Measurements from ENCODE around the gene DTX3.

DTX3 gene

DNA sequence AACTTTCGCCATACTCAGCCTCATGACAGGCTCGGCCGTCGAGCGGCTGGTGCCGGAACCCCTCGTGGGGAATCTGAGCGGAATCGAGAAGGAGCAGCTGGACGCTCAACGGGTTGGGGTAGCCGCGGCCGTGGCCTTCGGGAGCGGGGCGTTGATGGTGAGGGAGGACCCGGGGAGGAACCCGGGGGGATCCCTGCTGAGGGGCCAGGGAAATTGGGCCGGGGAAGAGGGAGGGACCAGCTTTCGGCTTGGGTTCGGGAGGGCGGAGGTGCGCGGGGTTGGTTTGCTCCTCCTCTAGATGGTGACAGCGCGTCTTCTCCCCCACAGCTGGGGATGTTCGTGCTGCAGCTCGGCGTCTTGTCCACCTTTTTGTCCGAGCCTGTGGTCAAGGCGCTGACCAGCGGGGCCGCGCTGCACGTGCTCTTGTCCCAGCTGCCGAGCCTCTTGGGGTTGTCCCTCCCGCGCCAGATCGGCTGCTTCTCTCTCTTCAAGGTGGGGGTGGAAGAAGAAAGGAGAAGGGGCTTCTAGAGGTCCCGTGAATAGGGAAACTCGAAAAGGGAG is 16.4 kb downstream of the DTX3 start:
- FAIRE-seq = no peak

DNA sequence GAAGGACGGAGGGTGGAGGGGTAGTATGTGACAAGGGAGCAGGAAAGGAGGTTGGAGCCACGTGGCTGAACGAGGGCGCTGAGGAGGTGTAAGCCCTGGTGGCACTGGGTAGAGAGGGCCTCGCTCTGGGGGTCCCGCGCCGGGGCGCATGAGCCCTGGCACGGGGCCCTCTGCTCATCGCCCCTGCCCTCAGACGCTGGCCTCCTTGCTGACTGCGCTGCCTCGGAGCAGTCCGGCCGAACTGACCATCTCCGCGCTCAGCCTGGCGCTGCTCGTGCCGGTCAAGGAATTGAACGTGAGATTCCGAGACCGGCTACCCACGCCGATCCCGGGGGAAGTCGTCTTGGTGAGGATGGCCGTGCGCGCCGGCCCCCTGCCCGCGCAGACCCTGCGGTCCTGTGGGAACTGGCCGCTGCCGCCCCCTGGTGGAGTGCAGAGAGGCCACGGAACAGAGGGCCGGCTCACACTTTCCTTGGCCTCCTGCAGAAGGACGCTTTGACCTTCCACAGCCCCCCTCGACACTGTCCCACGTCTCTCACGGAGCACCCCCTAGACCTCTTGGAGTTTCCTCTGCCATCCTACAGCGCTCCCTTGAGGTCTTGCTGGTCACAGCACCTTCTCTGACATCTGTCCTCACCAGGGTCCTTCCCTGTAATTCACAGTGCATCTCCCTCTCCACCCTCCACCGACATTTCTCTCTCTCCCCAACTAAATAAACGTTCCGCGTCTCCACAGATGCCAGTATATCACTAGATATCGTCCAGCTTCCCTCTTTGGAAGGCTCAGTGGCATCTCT is 17.1 kb downstream of the DTX3 start:
- FAIRE-seq = no peak

DNA sequence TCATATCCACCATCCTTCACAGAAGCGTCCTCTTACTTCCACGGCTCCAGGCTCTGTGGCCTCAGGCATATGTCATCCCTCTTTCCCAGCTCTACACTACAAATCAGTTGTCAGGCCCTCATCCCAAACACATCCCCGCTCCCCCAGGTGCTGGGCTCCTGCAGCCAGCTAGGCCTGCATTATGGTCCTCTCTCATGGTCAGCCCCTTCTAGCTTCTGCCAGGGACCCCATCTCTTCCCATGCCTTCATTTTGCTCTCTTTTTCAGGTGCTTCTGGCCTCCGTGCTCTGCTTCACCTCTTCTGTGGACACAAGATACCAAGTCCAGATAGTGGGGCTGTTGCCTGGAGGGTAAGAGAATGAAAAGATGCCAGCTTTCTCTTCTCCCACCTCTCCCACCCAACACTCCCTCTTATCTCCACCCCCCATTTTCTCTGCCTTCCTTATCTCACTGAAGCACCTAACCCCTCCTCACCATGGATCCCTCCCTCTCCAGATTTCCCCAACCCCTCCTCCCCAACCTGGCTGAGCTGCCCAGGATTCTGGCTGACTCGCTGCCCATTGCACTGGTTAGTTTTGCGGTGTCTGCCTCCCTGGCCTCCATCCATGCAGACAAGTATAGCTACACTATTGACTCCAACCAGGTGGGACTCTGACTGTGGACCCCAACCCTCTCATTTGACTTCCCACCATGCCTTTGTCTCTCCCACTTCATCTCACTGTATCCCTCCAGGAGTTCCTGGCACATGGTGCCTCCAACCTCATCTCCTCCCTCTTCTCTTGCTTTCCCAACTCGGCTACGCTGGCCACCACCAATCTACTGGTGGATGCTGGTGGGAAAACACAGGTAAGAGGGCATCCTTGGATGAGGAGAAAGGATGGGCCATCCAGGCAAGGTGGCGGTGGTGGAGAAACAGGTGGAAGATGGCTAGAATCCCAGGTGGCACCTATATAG is 17.9 kb downstream of the DTX3 start:
- FAIRE-seq = no peak

DNA sequence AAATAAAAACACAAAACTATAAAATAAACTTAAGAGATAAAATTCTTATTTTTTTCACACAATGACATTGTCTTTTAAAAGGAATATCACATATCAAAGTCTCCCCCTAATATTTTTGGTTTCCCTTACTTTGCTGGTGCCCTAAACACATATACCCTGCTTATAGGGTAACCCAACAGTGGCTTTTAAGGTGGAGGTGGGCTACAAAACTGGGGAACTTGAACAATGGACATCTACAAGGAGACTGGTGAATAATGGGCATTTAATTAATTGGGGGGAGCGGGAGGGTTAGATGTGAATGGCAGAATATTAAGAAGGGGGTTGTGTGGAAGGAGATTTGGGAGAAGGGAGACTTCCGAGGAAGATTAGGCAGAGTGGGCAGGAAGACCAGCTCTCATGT is 18.8 kb downstream of the DTX3 start:
- FAIRE-seq = no peak

DNA sequence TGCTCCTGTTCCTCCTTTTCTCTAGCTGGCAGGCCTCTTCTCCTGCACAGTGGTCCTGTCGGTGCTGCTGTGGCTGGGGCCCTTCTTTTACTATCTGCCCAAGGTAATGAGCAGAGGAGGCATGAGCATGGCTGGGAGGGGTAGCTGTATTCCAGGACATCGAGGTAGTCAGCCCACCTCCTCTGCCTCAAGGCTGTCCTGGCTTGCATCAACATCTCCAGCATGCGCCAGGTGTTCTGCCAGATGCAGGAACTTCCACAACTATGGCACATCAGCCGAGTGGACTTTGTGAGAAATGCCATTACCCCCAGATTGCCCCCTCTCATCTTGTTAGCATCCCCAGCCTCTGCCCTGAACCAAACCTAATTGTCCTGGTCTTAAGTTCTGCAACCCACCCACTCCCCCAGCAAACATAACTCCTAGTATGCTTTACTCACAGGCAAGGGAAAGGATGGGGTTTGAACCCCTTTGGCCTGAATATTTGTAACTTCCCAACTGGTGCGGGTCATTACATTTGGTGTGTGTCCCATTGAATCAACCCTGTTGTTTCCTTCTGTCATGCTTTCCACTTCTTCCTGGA is 19.3 kb downstream of the DTX3 start:
- FAIRE-seq = no peak

DNA sequence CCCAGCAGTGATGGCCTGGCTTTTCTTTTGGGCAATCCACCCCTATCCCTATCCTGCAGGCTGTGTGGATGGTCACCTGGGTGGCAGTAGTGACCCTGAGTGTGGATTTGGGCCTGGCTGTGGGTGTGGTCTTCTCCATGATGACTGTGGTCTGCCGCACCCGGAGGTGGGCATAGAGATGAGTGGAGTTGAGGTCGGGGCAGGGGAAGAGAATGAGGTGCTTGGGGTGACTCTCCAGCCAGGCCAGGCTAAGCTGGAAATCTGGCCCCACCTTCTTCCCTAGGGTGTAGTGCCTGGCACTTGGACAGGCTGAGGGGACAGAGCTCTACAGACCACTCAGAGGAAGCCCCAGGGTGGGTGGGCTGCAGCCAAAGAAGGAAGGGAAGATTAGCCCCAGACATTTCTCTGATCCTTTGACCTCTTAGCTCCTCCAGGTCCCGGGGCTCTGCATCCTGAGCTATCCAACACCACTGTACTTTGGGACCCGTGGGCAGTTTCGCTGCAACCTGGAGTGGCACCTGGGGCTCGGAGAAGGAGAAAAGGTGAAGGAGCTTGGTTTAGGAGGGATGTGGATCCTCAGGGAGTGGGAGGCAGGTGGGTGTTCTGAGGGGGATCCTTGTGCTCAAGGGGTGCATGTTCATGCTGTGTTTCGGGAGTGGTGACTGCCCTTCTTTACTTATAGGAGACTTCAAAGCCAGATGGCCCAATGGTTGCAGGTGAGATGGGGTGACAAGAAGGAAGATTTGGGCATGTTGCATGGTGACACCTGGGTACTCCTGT is 20.0 kb downstream of the DTX3 start:
- no peak for FAIRE-seq

DNA sequence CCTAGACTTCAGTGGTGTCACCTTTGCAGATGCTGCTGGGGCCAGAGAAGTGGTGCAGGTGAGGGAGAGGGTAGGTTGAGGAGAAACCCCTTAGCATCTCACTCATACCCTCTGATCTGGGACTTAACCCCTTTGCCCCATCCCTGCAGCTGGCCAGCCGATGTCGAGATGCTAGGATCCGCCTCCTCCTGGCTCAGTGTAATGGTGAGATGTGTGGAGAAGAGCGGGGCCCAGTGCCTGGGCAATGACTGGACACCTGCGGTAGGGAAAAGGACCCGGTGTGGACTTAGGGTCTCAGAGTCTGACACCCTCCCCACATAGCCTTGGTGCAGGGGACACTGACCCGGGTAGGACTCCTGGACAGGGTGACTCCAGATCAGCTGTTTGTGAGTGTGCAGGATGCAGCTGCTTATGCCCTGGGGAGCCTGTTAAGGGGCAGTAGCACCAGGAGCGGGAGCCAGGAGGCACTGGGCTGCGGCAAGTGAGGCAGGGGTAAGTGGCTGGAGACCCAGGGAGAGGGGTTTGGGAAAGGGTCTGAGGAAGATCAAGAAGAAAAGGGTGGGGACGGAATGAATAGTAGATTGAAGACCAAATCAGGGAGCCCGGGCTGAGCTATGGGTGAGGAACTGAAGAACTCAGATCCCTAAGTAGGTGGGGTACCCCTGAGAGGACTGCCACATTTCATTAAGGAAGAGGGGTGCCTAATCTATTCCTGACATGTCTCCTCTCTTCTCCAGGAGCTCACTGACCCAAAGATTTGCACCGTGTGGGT is 20.8 kb downstream of the DTX3 start:
- no peak for FAIRE-seq

DNA sequence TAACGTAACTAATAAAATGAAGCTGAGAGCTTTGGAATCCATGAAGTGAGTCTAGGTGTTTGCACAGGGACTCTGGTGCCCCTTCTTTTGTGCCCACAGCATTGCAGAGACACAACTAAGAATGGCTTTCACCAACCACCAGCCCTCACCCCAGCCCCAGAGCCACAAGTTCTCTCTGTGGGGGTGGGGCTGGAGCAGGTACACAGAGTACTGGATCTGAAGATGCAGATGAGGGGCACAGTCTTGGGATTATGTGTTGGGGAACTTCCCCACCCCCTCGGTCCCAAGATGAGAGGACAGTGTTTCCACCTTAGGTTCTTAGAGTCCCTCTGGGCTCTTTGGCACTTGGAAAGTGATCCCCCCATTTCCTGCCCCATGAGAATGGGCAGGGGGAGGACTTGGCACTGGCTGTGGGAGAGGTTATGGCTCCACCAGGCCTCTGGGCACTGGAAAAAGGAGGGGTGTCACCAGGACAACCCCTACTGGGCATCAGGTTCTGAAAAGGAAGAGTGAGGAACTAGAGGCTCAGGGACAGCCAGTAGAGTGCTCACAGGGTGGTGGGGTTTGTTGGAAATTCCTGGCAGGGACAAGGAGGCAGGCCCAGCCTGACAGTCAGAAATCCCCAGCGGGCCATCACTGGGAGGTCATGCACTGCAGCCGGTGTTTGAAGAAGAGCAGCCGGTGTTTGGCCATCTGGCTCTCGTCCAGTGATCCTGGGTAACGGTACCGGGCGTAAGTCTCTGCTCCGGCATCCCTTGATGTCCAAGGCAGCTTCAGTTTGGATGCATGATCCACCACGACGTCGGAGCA is 21.7 kb downstream of the DTX3 start:
- no peak for FAIRE-seq

DNA sequence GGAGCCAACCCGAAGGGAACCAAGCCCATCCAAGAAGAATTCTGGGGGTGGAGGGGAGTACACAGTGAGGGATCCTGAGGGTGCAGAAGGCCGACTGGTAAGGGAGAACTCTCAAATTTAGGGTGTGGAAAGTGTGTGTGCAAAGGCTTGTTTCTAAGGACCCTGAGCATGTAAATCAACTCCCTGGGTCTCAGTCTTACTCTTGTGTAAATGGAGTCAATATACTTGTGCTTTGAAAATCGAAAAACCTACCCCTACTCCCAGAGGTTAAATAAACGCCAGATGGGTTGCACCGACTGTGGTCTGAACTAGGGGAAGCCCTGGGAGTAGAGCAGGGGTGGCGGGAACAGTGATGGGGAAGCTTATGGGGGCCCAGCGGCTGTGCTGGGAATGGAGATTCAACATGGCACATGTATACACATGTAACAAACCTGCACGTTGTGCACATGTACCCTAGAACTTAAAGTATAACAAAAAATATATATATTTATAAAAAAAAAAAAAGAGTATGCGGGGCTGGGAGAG is 22.4 kb downstream of the DTX3 start:
- FAIRE-seq = no peak

DNA sequence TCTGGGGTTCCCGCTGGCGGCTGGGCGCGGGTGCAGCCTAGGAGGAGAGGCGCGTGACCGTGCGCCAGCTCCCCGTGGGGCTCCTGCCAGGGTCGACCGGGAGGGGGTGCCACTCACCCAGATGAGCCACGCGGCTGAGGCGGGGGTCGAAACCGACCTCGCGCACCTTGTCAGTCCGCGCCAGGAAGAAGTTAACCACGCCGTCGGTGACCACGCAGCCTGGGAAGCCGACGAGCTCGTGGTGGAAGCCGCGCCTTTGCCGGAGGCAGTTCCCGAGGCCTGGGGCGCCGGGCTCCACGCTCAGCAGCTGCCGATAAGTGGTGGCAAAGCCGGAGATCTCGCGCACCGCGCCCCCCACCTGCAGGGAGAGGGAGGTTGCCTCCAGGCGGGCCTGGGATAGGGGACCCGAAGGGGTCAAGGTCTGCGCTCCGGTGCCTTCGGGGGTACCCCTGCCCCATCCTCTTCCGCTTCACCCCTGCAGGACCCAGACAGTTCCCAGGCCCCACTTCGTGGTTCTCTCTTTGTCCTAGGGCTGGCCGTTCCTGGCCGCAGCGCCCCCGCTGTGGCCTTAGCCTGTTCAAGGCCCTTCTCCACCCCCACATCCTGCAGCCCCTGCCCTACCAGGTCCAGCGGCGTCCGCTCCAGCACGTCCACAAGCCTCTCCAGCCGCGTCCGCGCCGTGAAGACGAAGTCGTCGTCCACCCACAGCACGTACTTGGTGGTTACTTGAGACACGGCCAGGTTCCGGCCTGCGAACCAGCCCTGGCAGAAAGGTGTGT is 23.1 kb downstream of the DTX3 start:
- no peak for FAIRE-seq

DNA sequence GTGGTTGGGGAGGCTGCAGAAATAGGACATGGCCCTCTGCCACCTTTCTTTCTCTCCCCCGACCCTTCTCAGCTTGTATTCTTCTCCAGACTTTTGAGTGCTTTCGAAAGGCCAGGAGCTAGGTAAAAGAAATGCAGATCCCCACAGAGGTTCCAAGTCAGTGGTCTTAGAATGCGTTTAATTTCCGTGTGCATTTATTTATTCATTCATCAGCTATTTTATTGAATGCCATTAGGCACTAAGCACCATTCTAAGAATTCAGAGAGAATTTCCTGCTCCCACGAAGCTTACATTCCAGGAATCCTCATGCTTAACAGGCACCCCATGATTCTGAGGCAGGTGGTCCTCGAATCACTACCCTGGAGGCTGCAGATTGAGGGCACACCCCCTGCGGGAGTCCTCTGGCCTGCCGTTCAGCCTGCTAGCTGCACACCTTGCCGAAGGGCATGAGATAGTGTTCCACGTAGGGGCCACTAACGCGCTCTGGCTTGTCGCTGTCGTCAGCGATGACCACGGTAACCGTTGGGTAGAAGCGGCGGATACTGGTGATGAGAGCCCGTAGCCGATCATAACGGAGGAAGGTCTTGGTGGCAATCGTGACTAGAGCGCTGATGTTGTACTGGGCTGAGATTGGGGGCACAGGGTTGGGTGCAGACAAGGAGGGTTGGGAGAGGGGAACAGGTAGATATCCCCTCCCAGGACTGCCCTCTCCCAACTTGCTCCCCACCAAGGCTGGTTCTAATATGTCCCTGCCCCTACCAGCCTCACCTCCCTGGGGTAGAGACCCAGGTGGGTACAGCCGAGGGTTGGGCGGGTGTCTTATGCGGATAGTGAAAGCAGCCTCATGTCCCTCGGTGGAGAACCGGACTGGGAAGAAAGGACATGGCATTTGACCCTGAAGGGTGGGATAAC is 23.9 kb downstream of the DTX3 start:
- FAIRE-seq = no peak

DNA sequence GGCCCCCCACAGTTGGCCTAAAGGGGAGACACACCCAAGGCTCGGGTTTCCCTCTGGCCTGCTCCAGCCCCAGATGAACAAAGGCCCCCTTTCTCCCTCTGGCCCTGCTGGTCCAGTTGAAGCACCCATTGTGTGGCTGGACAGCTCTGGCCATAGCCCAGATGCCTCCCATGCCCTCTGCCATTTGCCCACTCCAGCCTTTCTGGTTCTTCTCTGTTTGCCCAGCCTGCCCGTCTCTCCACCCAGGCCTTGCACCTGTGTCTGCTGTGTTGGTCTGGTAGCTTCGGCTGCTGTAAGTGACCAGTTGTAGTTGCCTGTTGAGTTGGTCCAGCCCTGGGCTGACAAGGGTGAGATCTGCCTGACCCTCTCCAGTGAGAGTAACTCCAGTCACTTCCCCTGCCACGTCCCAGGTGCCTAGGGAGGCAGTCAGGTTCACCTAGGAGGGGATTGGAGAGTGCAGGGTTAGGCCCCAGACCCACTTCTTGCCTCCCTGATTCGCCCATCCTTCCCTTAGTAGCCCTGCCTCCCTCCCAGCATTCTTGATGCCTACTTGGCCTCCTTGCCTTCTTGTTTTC is 25.4 kb downstream of the DTX3 start:
- no peak for FAIRE-seq

DNA sequence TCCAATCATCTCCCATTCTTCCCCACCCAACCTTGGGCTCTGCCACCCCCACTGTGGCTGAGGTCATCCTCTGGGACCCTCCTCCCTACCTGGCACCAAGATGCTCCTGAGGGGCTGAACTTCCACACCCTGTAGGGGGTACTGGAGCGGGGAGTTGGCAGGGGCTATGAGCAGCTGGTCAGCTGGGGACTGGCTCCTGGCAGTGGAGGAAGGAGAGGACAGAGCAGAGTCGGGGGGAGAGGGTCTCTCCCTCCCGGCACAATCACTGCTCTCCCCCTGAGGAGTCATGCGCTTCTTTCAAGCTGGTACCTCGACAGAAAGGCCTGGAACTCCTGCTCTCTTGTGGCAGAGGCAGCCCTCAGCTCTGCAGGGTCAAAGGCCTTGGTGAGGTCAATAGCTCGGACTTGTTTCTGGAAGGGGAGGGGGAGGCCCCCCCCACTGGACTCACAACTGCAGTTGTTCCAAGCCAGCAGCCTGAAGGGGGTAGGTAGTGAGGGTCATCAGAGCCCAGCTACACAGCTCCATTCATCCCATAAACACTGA is 26.3 kb downstream of the DTX3 start:
- FAIRE-seq = no peak

DNA sequence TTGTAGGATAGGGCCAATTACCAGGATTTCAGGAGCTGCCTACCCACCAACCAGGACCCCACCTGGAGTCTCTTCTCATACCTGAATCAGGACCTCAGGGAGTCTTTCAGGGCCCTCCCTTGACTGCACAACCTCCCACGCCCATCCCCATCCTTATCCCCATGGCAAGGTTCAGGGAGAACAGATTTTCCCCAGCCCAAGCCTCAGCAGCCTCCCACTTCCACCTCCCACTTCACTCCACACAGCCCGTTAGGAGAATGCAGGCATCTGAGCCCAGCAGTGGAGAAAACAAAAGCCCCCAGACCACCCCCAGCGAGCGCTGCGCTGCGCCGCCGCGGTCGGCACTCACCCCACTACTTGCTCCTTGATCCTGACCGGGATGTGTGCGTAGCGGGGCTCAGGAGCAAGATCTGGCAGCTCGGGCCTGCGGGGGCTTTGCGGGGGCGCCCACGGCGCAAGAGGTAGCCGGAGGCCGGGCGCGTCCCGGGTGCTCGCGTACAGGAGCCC is 27.0 kb downstream of the DTX3 start:
- no peak for FAIRE-seq

DNA sequence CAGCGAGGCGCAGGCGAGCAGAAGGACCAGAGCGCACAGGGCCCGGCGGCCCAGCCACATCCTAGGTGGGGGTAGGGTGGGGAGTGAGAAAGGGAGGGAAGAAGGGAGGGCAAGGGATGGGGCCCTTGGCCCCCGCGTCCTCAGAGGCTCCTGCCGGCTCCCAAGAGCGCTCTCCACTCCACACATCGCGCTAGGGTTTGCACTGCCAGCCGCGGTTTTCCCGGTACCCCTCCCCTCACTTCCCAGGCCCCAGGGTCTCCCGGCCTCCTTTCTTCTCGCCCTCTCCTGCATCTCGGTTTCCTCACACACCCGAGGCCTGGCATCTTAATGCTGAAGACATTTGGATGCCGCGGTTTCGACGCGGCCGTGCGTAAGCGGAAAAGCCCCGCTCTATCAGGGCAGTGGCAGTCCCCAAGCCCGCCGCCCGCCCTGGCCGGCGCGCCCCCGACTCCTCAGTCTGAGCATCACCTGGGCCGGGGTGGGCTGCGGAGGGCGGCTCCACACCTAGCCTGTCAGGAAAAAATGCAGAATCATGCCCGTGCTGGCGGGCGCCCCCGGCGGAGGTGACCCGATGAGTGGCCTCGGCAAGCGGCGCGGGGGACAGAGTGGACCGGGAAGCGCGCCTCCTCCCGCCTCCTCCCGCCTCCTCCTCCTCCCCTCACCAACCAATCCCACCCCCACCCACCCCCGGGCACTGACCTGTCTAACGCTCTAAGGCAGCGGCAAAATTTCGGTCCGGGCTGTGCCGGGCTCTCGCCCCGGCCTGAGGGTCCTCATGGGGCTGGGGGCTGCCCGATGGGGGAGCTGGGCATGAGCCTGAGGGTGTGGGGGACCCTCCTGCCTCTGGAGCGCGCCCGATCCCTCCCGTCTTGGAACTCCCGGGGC is 27.7 kb downstream of the DTX3 start:
- no peak for FAIRE-seq

All from endometrium (tissue), 2 donors.